Fibroblast of lung (primary cell): ENCODE results near the gene SLC43A3.

Experiments used
- EZH2 ChIP-seq: IDR thresholded peaks from 2 replicates; pipeline ENCODE4 v1.5.1; 2012; ENCODE audit warnings: low read length, control low read depth, mild to moderate bottlenecking; ENCODE audit errors: missing control alignments
- TF ChIP-seq, protein P1 (sequence below), 2 donors: IDR thresholded peaks in 1 of 2; conservative IDR thresholded peaks in 1 of 2; 1 replicate in 1 of 2; 2 replicates in 1 of 2; pipeline ENCODE4 v1.5.1; 2011 to 2012; ENCODE audit warnings: low read length in 2 of 2, control low read depth in 1 of 2, inconsistent platforms in 1 of 2, low read depth in 1 of 2, mild to moderate bottlenecking in 1 of 2

DNA sequence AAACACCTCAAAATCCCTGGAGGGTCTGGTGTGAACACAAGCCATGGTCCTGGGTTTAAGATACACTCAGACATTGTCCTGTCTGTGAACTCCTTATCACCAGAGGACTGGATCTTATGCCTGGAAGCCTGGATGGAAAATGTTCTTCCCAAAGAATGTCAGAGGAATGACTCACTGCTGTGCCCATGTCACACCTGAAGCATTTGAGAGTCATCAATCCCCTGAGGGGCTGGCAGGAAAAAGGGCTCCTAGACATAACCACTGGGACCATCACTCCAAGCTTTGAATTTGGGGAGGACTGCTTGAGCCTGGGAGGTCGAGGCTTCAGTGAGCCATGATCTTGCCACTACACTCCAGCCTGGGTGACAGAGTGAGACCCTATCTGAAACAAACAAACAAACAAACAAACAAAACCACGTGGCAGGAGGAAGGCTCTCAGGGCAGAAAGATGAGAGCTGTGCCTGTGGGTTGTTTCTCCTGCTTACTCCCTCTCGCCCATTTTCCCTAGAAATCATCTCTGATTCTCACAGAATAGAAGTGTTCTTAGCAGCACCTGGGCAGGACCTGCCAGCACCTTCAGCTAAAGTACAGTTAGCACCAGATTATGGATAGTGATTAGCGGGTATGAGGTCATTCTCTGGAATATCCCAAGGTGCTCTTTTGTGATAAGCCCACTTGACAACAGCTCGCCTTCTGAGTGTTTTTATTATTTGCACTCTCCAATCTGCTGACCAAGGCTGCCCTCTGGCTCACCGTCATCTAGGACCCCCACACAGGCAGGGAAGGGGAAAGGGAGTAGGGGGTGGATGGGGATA lies 24.5 kb downstream of the SLC43A3 start:
- TF ChIP-seq, protein P1, sequence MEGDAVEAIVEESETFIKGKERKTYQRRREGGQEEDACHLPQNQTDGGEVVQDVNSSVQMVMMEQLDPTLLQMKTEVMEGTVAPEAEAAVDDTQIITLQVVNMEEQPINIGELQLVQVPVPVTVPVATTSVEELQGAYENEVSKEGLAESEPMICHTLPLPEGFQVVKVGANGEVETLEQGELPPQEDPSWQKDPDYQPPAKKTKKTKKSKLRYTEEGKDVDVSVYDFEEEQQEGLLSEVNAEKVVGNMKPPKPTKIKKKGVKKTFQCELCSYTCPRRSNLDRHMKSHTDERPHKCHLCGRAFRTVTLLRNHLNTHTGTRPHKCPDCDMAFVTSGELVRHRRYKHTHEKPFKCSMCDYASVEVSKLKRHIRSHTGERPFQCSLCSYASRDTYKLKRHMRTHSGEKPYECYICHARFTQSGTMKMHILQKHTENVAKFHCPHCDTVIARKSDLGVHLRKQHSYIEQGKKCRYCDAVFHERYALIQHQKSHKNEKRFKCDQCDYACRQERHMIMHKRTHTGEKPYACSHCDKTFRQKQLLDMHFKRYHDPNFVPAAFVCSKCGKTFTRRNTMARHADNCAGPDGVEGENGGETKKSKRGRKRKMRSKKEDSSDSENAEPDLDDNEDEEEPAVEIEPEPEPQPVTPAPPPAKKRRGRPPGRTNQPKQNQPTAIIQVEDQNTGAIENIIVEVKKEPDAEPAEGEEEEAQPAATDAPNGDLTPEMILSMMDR (conservative IDR thresholded peaks at IDR 0.05 in 1 of 2, IDR thresholded peaks at IDR 0.05 in 1 of 2; ENCODE audit: low read depth in 1 of 2, low read length in 2 of 2): no peak
- no peak for TF ChIP-seq EZH2
